NCI-H748 (cell line): ENCODE measurements around the gene CASK.
A peak's percentile ranks its signal among the peaks of the same experiment; 100 is the strongest.

ENCODE experiments used
- DNase-seq: peaks from one replicate; lab custom pipeline; 2025; ENCODE audit not compliant: unreplicated experiment; lab: John Stamatoyannopoulos, UW

The CASK gene

GRCh38 chrX:41591906-41592305 is 331.4 kb downstream of the CASK start:
- no peak for DNase-seq

GRCh38 chrX:41590641-41591040 is 332.7 kb downstream of the CASK start:
- DNase-seq: no peak

- no peak for DNase-seq
Measured at GRCh38 chrX:41589634-41590270, 333.6 kb downstream of the CASK start.

GRCh38 chrX:41588271-41588670 is 335.1 kb downstream of the CASK start:
- no peak for DNase-seq

- no peak for DNase-seq
Measured at GRCh38 chrX:41580423-41581064, 342.8 kb downstream of the CASK start.

- DNase-seq: no peak
Measured at GRCh38 chrX:41563876-41564275, 359.5 kb downstream of the CASK start.

GRCh38 chrX:41561045-41561444 is 362.3 kb downstream of the CASK start:
- DNase-seq: no peak

GRCh38 chrX:41559235-41560052 is 363.9 kb downstream of the CASK start:
- DNase-seq: no peak

GRCh38 chrX:41558531-41558930 is 364.8 kb downstream of the CASK start:
- peak; percentile 1 for DNase-seq

- no peak for DNase-seq
Measured at GRCh38 chrX:41556958-41557357, 366.4 kb downstream of the CASK start.

- no peak for DNase-seq
Measured at GRCh38 chrX:41553688-41554087, 369.7 kb downstream of the CASK start.

- DNase-seq: no peak
Measured at GRCh38 chrX:41548411-41548810, 374.9 kb downstream of the CASK start.

GRCh38 chrX:41543668-41544067 is 379.7 kb downstream of the CASK start:
- no peak for DNase-seq

GRCh38 chrX:41543025-41543424 is 380.3 kb downstream of the CASK start:
- DNase-seq: no peak

- DNase-seq: no peak
Measured at GRCh38 chrX:41542536-41542935, 380.8 kb downstream of the CASK start.

- no peak for DNase-seq
Measured at GRCh38 chrX:41542135-41542534, 381.2 kb downstream of the CASK start.

- no peak for DNase-seq
Measured at GRCh38 chrX:41541386-41541785, 382.0 kb downstream of the CASK start.

GRCh38 chrX:41538707-41539106 is 384.6 kb downstream of the CASK start:
- peak; percentile 59 for DNase-seq

GRCh38 chrX:41530085-41530484 is 393.3 kb downstream of the CASK start:
- DNase-seq: no peak

- DNase-seq: no peak
Measured at GRCh38 chrX:41529221-41529620, 394.1 kb downstream of the CASK start.

- no peak for DNase-seq
Measured at GRCh38 chrX:41528784-41529183, 394.6 kb downstream of the CASK start.

GRCh38 chrX:41526925-41527324 is 396.4 kb downstream of the CASK start:
- no peak for DNase-seq
